Activated CD8-positive, alpha-beta memory T cell treated with anti-CD3 and anti-CD28 coated beads, Interleukin-2, amount 50 U/mL, for 1 hour (primary cell): ENCODE results near the gene LYZL1.
"Not testable (repeated sequence)": the region's sequence is repeated elsewhere in the genome, so short reads cannot be mapped to it uniquely, and the experiment has no call there.

Experiments
- DNase-seq: peaks from one replicate; pipeline ENCODE4 v3.0.0-alpha.2; 2020; ENCODE audit errors: extremely low read depth

The LYZL1 gene

DNA sequence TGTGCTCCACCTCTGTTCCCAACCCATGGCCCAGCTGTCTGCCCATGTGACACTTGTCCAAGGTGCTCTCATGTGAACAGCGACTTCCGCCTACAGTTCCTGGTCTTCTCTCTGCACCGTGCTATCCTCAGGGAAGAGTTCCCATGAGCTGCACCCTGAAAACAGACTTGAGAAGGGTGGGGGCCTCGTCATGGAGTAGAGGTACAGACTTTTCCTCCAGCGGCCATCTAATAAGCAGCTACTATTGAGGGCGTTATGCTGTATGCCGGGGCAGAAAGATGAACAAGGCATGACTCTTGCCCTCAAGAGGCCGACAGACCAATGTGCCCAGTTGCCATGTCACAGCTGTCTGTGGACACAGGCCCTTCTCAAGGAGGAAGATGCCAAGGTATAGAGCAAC is 25.4 kb upstream of the LYZL1 start:
- DNase-seq, result no peak

DNA sequence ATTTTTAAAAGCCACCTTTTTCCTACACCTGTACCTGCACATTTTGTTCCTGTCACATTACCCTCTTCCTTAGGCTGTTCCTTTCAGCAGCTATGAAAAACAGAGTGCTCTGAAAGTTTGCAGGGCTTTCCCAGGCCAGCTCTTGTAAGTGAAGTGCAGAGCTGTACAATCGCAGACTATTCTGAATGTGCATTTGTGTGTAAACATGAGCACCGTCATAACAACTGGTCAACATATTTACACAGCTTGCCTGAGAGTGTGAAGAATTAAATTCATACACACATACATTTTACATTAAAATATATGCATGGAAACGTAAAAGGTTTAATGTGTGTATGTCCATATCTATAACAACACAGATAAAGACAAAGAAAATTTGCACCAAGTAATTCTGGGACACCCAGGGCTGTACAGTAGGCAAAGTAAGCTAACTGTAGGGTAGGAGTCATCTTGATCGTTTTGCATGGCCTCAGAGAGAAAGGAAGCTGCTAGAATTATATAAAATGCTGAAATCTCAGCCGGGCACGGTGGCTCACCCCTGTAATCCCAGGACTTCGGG is 23.6 kb upstream of the LYZL1 start:
- DNase-seq, result no peak

DNA sequence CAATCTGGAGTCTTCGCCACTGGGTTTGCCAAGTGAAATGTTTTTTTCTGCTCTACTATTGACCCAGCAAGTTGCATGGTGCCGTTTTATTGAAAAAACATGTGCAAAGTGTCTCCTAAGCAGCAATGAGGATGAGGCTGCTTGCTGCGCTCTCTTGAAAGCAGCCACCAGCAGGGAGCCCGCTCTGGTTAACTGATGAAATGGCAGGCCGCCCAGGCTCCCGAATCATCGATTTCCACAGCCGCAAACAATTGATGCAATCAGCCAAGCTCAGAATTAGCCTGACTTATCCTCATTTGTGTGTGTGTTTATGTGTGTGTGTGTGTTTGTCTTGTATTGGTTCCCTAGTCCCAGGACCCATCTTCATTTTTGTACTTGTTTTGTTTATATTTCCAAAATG is 22.2 kb upstream of the LYZL1 start:
- no peak for DNase-seq

DNA sequence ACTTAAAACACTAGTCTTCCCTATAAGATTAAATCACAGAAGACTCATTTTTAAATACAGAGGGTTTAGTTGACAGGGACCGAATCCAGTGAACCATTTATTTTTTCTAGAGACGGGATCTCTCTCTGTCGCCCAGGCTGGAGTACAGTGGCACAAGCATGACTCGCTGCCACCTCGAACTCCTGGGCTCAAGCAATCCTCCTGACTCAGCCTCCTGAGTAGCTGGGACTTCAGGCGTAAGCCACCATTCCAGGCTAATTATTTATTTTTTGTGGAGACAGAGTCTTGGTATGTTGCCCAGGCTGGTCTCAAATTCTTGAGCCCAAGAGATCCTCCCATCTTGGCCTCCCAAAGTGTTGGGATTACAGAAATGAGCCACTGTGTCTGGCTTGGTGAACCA is 20.9 kb upstream of the LYZL1 start:
- no peak for DNase-seq

DNA sequence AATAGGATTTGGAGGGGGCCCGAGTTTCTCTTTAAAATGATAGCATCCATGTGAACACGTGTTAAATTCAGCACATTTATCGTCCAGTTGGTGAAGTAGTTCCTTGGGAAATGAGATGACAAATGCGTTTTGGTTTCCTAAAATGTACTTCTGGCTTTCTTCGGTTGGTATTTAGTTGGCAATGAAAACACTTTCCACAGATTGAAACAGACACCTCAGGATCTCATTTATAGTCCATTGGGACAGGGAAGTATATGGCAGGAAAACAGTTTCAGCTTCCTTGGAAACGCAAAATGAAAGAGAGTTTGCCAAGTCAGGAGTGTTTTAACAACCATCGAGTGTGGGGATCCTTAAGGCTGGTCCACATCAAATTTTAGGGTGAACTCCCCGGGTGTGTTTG is 19.4 kb upstream of the LYZL1 start:
- no peak for DNase-seq

DNA sequence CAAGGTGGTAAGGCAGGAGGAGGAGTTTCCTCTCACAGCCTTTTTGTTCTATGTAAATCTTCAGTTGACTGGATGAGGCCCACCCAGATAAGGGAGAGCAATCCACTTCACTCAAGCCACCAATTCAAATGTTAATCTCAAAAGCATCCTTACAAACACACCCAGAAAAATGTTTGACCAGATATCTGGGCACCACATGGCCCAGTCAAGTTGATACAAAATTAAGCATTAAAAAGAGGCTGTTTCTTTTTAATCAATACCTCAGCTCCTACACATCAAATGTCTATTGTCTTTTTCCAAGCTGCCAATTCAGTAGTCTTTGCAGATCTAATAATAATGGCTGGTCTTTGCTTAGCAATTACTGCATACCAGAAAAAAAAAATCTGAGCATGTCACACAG is 18.0 kb upstream of the LYZL1 start:
- no peak for DNase-seq

DNA sequence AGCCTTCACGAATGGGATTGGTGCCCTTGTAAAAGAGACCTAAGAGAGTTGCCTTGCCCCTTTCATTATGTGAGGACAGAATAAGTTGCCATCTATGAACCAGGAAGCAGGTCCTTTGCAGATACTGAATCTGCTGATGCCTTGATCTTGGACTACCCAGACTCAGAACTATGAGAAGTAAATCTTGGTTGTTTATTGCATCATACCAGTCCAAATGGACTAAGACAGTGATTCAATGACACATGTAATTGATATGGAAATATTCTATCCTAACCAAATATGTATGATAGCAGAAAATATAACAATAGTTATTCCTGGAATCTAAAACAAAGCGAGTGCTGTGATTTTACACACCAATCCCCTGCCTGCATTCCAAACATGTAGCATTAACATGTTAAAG is 17.0 kb upstream of the LYZL1 start:
- DNase-seq, result no peak

DNA sequence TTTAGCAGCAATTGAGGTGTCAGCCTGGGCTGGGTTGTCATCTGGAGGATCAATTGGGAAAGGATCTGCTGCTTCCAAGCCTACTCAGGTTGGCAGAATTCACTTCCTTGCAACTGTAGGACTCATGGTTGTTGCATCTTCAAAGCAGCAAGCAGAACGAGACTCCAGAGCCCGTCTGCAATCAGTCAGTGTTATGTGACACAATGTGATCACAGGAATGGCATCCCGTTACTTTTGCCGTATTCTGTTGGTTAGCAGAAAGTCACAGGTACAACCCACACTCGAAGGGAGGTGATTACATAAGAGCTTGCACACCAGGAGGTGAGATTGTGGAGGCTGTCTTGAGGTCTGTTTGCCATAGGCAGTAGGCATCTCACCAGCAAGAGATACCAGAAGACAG is 15.4 kb upstream of the LYZL1 start:
- DNase-seq, result no peak

DNA sequence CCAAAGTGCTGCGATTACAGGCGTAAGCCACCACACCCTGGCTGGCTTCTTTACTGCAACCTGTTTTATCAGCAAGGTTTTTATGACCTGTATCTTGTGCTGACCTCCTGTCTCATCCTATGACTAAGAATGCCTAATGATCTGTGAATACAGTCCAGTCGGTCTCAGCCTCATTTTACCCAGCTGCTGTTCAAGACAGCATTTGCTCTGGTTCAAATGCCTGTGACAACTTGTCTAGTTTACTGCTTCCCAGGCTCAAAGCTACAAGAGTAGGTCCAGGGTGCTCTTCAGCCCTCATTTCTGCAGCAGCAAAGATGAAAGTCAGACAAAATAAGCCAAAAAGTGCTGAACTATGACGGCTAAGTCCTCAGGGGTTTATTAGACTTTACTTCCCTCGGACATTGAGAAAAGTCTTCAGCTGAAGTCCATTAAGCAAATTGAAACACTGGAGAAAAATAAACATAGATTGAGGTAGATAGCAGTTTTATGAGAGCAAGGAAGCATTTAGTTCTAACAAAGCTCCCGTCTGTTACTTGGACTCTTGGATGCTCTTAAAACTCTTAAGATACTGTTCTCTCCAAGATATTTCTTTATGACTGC is 12.5 kb upstream of the LYZL1 start:
- no peak for DNase-seq

DNA sequence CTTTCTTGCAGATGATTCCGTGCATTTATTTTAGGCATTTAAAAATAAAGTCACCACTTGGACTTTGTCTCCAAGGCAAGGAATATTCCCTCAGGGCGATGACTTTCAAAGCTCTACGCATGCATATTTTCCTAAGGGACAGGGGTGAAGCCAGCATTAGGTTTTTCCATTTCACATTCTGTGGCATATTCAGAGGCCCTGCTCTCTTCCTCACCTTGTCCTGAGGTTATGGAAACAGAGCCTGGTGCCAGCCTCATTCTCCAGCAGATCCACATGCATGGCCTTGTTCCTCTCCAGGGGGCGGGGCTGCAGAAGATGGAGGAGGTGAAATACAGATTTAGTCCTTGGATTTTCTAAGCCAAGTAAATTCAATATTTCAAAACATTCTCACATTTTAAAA is 11.6 kb upstream of the LYZL1 start:
- no peak for DNase-seq

DNA sequence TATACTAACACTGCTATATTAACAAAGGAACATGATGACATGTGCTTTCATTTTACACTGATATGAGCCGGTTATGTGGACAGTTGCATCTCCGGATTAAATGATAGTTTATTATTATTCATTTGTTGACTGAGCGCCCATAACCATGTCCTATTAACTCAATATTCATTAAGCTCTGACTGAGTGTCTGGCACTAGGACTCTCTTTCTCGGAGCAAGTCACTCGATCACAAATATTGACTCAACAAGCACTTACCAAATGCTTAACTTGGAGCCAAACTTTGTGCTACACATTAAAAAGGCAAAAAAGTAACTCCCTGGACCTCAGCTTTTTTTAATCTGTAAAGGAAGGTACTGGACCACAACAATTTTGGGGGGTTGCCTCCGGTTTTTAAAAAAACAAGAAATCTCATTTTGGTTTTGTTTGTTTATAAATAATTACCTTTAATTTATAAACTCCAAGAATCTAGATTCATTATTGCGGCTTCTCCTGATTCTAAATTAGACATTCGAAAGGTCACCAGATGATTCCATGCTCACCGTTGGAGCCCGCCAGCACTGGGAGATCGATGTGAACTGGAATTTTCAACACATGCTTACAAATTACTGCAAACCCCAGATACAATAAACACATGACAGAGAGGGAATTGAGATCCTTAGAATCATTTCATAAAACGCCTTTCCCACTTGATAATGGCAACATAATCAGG is 8.9 kb upstream of the LYZL1 start:
- no peak for DNase-seq

DNA sequence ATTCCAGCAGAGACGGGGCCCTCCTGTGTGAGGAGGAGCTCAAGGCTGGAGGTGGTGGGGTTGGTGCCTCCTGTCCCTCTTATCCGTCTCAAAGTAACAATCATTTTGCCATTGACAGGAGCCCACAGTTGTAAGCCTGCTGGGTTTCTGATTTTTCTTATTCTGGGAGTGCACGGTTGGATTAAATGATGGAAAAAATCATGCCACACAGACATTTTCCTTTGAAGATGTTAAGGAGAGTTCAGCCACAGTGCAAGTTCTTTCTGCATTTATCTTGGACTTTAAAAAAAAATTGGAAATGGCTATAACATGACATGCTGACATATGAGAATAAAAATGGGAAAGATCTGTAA is 8.4 kb upstream of the LYZL1 start:
- DNase-seq, result no peak

DNA sequence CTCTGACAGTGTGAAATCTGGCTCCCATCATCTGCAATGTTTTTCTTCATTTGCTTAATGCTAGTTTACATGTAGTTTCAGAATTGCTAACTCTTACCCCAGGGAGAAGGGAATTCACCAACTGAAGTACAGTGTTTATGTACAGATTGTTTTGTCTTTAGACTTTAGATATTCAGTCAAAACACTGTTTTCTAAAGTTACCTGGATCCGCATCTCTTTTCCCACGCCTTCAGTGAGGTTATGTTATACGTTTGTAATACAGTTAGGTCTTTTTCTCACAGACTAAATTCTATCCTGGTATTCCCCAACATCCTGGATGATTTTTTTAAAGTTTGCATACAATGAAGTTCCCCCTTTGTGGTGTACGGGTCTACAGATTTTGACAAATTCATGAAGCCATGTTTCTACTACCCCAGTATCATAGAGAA is 3.2 kb upstream of the LYZL1 start:
- DNase-seq, result no peak

DNA sequence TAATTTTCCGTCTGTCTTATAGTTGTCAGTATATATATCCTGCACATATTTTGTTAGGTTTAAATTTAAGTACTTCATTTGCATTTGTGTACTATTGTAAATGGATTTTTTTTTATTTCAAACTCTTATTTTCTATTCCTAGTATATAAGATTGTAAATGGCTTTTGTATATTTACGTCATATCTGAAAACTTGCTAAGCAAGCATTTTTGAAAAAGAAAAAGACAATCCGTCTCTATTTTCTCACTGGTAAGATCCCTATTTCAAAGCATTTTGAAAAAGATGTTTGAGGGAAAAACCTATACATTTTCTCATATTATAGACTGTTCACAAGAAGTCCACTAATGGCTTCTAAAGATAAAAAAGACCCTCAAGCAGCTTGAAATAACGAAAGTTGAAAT is 1.2 kb upstream of the LYZL1 start:
- DNase-seq, result no peak

DNA sequence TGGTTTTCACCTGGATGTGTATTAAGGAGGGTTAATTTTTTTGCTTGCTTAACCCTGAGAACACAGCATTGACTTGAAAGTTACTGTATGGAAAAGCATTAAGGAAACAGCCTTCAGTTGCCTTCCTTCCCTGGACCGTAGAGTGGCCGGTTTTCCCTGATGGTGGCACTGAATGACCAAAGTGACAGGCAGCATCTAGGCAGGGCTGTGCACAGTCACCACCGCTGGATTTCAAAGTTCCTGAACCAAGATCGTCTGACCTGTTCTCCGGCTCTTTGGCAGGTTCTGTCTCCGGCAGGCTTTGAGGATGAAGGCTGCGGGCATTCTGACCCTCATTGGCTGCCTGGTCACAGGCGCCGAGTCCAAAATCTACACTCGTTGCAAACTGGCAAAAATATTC is 2.7 kb downstream of the LYZL1 start:
- DNase-seq, result not testable (repeated sequence)

DNA sequence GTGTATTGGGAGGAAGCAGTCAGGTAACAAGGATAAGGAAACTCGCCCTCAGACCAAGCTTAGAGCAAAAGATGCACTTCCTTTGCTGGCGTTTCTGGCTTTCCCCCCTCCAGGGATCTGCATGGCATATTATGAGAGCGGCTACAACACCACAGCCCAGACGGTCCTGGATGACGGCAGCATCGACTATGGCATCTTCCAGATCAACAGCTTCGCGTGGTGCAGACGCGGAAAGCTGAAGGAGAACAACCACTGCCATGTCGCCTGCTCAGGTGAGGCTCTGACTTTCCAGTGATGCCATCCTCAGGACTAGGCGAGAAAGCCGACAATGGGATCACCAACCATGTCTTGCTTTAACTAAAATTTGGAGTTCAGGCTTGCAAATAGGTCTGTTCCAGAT is 3.5 kb downstream of the LYZL1 start:
- DNase-seq, result not testable (repeated sequence)

DNA sequence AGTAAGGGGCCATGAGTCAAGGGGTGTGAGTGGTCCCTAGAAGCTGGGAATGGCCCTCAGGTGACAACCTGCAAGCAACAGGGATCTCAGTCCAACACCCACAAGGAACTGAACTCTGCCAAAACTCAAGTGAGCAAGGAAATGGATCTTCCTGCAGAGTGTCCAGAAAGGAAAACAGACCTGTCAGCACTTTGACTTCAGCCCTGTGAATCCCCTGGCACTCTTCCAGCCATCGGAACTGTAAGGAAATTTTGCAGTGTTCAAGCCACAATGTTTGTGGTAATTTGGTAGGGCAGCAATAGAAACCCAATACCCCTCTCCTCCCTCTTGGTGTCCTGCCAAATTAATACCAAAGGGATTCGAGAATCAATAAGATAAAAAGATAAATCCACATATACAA is 6.9 kb downstream of the LYZL1 start:
- no peak for DNase-seq

DNA sequence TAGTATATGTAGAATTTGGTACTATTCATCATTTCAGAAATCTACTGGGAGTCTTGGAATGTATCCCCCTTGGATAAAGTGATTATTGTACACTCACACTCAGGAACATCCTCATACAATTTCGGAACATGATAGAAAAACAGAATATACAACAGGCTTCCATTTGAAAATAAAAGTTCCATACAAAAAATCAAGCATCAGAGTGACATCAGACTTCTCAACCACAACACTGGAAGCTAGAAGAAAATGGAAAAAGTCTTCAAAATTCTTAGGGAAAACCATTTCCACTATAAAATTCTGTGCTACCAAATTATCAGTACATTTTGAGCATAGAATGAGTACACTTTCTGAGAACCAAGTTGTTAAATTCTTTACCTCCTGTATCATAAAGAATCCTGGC is 8.8 kb downstream of the LYZL1 start:
- DNase-seq, result no peak

DNA sequence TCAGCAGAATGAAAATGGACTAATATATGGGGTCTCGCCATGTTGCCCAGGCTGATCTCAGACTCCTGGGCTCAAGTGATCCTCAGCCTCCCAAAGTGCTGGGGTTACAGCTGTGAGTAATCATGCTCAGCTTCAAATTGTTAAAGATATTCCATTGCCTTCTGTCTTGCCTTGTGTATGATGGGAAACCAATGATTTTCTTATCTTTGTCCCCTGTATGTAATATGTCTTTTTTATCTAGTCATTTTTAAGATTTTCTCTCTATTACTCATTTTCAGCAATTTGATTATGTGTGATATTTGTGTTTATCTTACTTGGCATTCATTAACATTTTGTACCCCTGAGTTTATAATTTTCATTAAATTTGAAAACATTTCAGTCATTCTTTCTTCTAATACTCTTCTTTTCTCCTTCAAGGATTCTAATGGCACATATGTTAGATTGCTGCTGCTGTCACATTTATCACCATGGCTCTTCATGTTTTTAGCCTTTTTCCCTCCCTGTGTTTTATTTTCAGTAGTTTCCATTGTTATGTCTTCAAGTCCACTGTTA is 12.6 kb downstream of the LYZL1 start:
- DNase-seq, result no peak

DNA sequence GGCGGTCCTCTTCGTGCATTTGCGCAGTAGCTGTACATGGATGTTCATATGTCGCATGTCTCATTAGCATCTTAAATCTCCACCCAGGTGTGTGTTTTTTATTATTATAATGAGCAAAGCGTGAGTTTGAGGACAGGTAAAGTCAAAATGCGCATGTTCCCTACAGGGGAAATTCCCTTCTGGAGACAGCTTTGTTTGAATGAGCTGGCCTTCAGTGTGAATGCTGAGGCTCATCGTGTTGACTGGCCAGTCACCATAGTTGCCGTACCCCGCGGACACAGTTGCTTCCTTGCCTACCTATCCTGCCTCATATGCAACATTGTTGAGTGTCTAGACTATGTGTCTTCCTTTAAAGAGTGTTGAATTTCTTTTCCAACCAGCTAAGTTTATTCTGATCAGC is 13.6 kb downstream of the LYZL1 start:
- no peak for DNase-seq

DNA sequence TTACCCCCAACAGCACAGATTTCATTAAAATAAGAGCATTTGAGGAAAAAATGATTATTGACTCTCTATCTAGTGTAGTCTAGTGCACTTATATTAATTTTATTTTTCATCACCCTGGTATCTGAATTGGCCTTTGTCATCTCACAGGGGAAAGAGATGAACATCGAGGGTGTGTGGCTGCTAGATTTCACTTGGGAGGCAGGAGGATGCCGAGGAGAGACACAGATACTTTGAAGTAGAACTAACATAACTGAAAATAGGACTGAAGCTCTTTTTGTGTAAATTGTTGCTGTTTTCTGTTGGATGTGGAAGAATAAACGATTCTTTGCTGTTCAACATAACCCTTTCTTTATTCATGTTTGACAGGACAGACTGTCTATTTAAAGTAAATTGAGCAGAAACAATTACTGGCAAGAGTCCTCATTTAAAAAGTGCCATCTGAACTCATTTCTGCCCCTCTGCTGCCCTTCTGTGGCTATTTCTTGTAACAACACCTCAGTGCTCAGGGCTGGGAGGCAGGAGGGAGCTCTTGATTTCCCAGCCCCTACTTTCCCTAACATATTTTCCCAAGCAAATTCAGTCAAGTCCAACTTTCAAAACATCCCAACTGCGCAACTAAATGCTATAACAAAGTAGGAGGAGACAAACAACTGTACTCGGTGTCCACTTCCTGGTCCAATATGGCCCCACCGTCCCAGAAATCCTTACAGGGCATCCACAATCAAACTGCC is 15.6 kb downstream of the LYZL1 start:
- DNase-seq, result no peak

DNA sequence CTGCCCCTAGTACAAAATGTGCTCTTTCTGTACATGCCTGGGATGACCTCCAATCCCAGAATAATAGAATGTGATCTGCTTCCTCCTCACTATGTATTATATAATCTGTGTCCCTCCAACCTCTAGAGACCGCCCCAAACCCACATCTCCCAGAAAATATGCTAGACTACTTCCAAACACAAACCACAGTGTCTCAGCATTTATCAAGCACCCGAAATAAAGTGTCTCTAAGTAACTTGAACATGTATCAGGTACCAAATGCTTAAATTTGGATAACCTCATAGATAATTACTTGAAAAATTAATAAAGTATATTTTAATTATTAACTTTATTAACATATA is 16.1 kb downstream of the LYZL1 start:
- DNase-seq, result no peak

DNA sequence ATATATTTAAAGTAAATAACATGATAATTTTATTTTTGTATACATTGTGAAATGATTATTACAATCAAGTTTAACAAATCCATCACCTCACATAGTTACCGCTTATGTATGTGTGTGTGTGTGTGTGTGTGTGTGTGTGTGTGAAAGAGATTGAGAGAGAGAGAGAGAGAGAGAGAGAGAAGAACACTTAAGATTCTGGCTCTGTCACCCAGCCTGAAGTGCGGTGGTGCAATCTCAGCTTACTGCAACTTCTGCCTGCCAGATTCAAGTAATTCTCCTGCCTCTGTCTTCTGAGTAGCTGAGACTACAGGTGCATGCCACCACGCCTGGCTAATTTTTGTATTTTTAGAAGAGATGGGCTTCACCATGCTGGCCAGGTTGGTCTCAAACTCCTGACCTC is 17.8 kb downstream of the LYZL1 start:
- DNase-seq, result no peak
